Colonic mucosa (tissue), 4 donors: ENCODE results near the gene ADAMTS16. TPM values are rescaled to one million over a fixed set of nuclear protein-coding genes. Genes with fewer than 3 reads are reported as not detected.

Source experiments
- DNase-seq: peaks from one replicate; pipeline ENCODE4 v3.0.0-alpha.2; 2020
- H3K27ac ChIP-seq: fragments of 200-600 bp; one replicate; pipeline ENCODE4 v1.8.0; 2021
- H3K27me3 ChIP-seq: fragments of 200-600 bp; one replicate; pipeline ENCODE4 v1.8.0; 2021
- H3K36me3 ChIP-seq: fragments of 200-600 bp; one replicate; pipeline ENCODE4 v1.8.0; 2021
- H3K4me1 ChIP-seq: fragments of 200-600 bp; one replicate; pipeline ENCODE4 v1.8.0; 2021; ENCODE audit warnings: mild to moderate bottlenecking
- H3K4me3 ChIP-seq: fragments of 200-600 bp; one replicate; pipeline ENCODE4 v1.8.0; 2021
- H3K9ac ChIP-seq, 2 donors: one replicate each; pipeline ENCODE4 v1.7.0; 2013; ENCODE audit warnings: control low read depth in 2 of 2, low read depth in 2 of 2, low read length in 2 of 2
- H3K9me3 ChIP-seq: fragments of 200-600 bp; one replicate; pipeline ENCODE4 v1.8.0; 2021
- CTCF ChIP-seq: fragments of 200-600 bp; IDR thresholded peaks from one replicate; pipeline ENCODE4 v1.8.0; 2022; ENCODE audit warnings: antibody characterized with exemption, mild to moderate bottlenecking
- intact Hi-C: fragments of 100-400 bp; cut with DNase I; formaldehyde crosslinking; loops from one replicate; pipeline ENCODE4 v1.14.1; 2022
- total RNA-seq, 2 donors: library from RNA; stranded (reverse); fragmentation: NEBNext Ultra II Directional in 1 of 2; extraction: Animal tissue kit (Norgen Biotek cat#: 25700) in 1 of 2; gene quantifications; one replicate each; pipeline ENCODE4 v1.2.1, GENCODE V29; 2021
- donor health status: healthy.
- donor health status: DM: no; HTN: no; CAD: no.
- donor health status: DM: no; HTN: no; CAD: no.

ADAMTS16 gene
- total RNA-seq, 2 donors from 2014 or later: 0.16 TPM; not detected in 1

- no peak for TF ChIP-seq CTCF
- DNase-seq: no peak
- Histone ChIP-seq H3K9ac (no peak overlapping the region), H3K9me3 (no peaks in the 10 kb centered on the region), H3K27ac (no peak overlapping the region), H3K36me3 (no peaks in the 10 kb centered on the region), H3K4me1 (no peaks in the 10 kb centered on the region), H3K4me3 (no peak overlapping the region), H3K27me3 (no peaks in the 10 kb centered on the region)
- intact Hi-C loops: no loop called here
Observed at GRCh38 chr5:5369051-5369605, 229.0 kb downstream of the ADAMTS16 start.
